BJ (cell line): ENCODE measurements around the gene LAMA4. TPM values are rescaled to one million over a fixed set of nuclear protein-coding genes. Genes with fewer than 3 reads are reported as not detected.

Experiments
- CTCF ChIA-PET: fragments of 350-600 bp; formaldehyde crosslinking; extraction: SDS; loops from one replicate; lab custom pipeline; 2021; ENCODE audit warnings: antibody characterized with exemption, inconsistent platforms; lab: Yijun Ruan, JAX
- POLR2A ChIA-PET: fragments of 300-600 bp; sonication (Branson Sonifier 250); formaldehyde crosslinking; extraction: SDS; loops from one replicate; lab custom pipeline; 2021; ENCODE audit warnings: antibody characterized with exemption; lab: Charles Lee
- DNase-seq: peaks from one replicate; pipeline ENCODE4 v3.0.0-alpha.2; 2011; ENCODE audit warnings: low read depth
- H3K27me3 ChIP-seq: 2 replicates; pipeline ENCODE4 v1.6.0; 2011; ENCODE audit warnings: low read length; ENCODE audit not compliant: control insufficient read depth, insufficient read depth
- H3K36me3 ChIP-seq: 2 replicates; pipeline ENCODE4 v1.5.1; 2011; ENCODE audit warnings: low read length; ENCODE audit not compliant: control insufficient read depth, insufficient read depth
- H3K4me3 ChIP-seq: 2 replicates; pipeline ENCODE4 v1.5.1; 2011; ENCODE audit warnings: low read depth, mild to moderate bottlenecking, control low read depth, low read length
- polyA plus RNA-seq: library from polyadenylated mRNA; depleted of rRNA; stranded (reverse); fragments of >200 nt; gene quantifications from 2 replicates; pipeline ENCODE4 v1.2.3, GENCODE V29; 2011
- TF ChIP-seq, protein P1 (sequence below): IDR thresholded peaks from 2 replicates; pipeline ENCODE4 v1.5.1; 2011; ENCODE audit warnings: low read depth, mild to moderate bottlenecking, control low read depth, inconsistent platforms, low read length, moderate library complexity; ENCODE audit not compliant: insufficient read depth

LAMA4 gene
- polyA plus RNA-seq, 1 experiment: 301 TPM

DNA sequence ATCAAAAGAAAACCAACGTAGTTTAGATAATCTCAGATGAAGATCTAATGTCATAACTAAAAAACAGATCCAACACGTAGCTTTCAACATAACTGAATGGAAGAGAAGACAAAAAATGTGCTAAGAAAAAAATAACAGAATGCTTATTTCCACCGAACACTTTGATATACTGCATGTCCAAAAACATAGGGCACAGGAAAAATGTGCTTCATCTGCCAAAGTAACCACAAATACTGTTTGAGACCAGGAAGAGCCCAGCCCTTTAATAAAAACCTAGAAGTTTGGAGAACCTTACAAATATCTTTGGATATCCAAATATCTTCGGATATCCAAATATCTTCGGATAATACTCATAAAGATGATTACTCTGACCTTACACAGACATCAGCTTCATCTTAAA is 19.8 kb downstream of the LAMA4 start:
- DNase-seq: no peak
- Histone ChIP-seq H3K27me3 (no peaks in the 10 kb centered on the region), H3K36me3 (0 out of 2 replicates have a peak, but pooled peaks cover 1% of the 10 kb centered on the region), H3K4me3 (no peak overlapping the region)
- CTCF ChIA-PET: interaction anchor here (1.4 kb wide), 1 partner anchor 61 kb away, joined by 5 read pairs; no protein-coding TSS in a partner anchor
- TF ChIP-seq, protein P1, sequence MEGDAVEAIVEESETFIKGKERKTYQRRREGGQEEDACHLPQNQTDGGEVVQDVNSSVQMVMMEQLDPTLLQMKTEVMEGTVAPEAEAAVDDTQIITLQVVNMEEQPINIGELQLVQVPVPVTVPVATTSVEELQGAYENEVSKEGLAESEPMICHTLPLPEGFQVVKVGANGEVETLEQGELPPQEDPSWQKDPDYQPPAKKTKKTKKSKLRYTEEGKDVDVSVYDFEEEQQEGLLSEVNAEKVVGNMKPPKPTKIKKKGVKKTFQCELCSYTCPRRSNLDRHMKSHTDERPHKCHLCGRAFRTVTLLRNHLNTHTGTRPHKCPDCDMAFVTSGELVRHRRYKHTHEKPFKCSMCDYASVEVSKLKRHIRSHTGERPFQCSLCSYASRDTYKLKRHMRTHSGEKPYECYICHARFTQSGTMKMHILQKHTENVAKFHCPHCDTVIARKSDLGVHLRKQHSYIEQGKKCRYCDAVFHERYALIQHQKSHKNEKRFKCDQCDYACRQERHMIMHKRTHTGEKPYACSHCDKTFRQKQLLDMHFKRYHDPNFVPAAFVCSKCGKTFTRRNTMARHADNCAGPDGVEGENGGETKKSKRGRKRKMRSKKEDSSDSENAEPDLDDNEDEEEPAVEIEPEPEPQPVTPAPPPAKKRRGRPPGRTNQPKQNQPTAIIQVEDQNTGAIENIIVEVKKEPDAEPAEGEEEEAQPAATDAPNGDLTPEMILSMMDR: no peak
- POLR2A ChIA-PET: interaction anchor here (0.6 to 0.7 kb wide), 3 partner anchors 12 to 1615 kb away, joined by 3 to 5 read pairs (median 3); no protein-coding TSS in a partner anchor

DNA sequence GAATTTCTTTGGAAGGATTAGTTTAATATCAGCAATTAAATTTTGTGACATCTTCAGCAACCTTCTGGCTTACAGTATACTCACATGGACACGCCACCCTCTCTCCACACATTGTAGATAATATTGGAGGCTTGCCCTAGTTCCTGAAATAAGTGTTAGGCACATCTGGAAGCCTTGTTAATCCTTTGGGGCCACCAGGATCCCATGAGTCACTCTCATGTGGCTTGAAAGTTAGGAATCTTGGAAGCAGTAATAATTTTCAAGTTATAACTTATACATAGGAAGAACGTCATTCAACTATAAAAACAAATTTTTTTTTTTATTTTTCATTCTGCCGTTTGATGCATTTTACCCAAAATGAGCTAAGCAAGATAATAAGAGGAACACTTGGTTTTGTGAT is 20.5 kb downstream of the LAMA4 start:
- ChIA-PET CTCF (interaction anchor here (0.7 to 1.4 kb wide), 2 partner anchors 53 to 62 kb away, joined by 3 to 5 read pairs; no protein-coding TSS in a partner anchor), POLR2A (interaction anchor here (0.6 to 0.7 kb wide), 3 partner anchors 11 to 1616 kb away, joined by 3 to 5 read pairs (median 3); no protein-coding TSS in a partner anchor)
- Histone ChIP-seq H3K36me3 (0 out of 2 replicates have a peak, but pooled peaks cover 1% of the 10 kb centered on the region), H3K27me3 (no peaks in the 10 kb centered on the region), H3K4me3 (no peak overlapping the region)
- TF ChIP-seq, protein P1: no peak
- peak; percentile 80 for DNase-seq

DNA sequence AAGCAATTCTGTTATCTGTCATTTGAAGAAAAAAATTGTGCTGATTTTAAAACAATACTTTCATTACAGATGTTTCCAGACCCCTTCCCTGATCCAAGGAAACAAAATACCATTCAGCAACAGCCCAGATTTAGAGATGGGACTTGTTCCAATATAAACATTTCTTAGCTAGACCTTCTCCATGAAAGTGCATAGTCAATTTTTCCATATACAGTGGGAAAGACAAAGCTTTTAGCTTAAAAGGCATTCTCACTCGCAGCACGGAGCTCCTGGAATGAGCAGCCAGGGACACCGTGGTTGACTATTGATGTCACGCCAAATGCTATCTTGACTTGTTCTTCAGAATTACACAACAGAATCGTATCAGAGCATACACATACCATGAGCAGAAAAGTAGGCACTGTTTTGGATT is 21.5 kb downstream of the LAMA4 start:
- no peak for DNase-seq
- ChIA-PET CTCF (interaction anchor here (0.7 to 2.0 kb wide), 2 partner anchors 10 to 139 kb away, joined by 3 to 7 read pairs; no protein-coding TSS in a partner anchor), POLR2A (interaction anchor here (1.4 kb wide), 1 partner anchor 11 kb away, joined by 5 read pairs; no protein-coding TSS in a partner anchor)
- TF ChIP-seq, protein P1: no peak
- Histone ChIP-seq H3K27me3 (no peaks in the 10 kb centered on the region), H3K36me3 (0 out of 2 replicates have a peak, but pooled peaks cover 3% of the 10 kb centered on the region), H3K4me3 (no peak overlapping the region)

DNA sequence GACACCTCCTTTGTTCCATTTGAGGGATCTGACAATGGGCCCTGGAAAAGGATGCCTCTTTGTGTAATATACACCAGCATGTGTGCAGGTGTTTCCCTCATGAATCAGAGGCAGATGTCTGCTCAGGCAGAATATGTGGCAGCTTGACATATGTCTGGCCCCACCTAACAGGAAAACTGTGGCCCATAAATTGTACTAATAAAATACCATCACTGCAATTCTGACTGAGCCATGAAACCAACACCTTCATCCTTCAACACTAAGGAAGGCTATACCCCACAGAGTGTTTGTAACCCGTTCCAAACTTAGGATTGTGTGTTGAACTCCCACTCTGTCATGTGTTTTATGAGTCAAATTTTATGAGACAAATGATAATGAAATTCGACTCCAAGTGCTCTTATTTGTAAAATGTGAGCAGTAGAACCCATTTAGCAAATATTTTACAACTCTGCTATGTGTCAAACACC is 22.7 kb downstream of the LAMA4 start:
- ChIA-PET POLR2A (interaction anchor here (0.7 kb wide), 1 partner anchor 578 kb away, joined by 3 read pairs; no protein-coding TSS in a partner anchor), CTCF (interaction anchor here (0.7 to 2.0 kb wide), 2 partner anchors 9 to 80 kb away, joined by 3 to 7 read pairs; no protein-coding TSS in a partner anchor)
- peak; percentile 61 for DNase-seq

DNA sequence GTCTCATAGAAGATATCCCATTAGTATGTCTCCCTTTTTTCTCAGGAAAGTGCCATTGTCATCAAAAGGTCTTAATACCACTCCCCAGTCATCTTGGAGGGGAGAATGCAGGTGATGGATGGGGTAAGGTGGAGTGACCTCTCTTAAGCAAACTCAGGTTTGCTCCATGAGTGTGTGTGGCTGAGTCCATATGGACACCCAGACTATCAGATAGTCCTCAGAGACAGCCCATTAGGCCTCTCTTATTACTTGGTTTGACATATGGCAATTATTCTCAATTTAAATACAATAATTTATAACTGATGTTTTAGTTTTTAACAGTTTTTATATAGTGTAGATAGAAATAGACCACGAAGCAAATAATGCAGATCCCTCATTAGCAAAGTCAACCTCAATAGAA is 23.2 kb downstream of the LAMA4 start:
- Histone ChIP-seq H3K4me3 (no peak overlapping the region), H3K27me3 (no peaks in the 10 kb centered on the region), H3K36me3 (0 out of 2 replicates have a peak, but pooled peaks cover 3% of the 10 kb centered on the region)
- TF ChIP-seq, protein P1: no peak
- CTCF ChIA-PET: interaction anchor here (2.0 kb wide), 1 partner anchor 9 kb away, joined by 7 read pairs; no protein-coding TSS in a partner anchor
- POLR2A ChIA-PET: no interaction called here
- DNase-seq: no peak

More for the DNA sequence above, 22.7 kb downstream of the LAMA4 start:
- Histone ChIP-seq H3K36me3 (0 out of 2 replicates have a peak, but pooled peaks cover 3% of the 10 kb centered on the region), H3K27me3 (no peaks in the 10 kb centered on the region), H3K4me3 (no peak overlapping the region)
- TF ChIP-seq, protein P1: no peak
